RWPE1 (cell line): Measurements from ENCODE around the gene SRGAP1.
"Not testable (repeated sequence)": the region's sequence is repeated elsewhere in the genome, so short reads cannot be mapped to it uniquely, and the experiment has no call there.

ENCODE experiments used
- CTCF ChIA-PET: fragments of 350-600 bp; sonication (Branson Sonifier 250); formaldehyde crosslinking; extraction: SDS; loops from one replicate; lab custom pipeline; 2021; lab: Yijun Ruan, JAX
- POLR2A ChIA-PET: fragments of 400-600 bp; formaldehyde crosslinking; extraction: SDS; loops from one replicate; lab custom pipeline; 2020; ENCODE audit warnings: antibody characterized with exemption; ENCODE audit not compliant: low non-redundant PET; lab: Yijun Ruan, JAX
- DNase-seq: peaks from one replicate; pipeline ENCODE4 v3.0.0; 2012; ENCODE audit warnings: low spot score
- H3K27ac ChIP-seq: fragments of 450-650 bp; 2 replicates; pipeline ENCODE4 v1.5.1; 2017
- CTCF ChIP-seq: fragments of 450-650 bp; conservative IDR thresholded peaks from 2 replicates; pipeline ENCODE4 v1.5.1; 2017; ENCODE audit warnings: low read depth, mild to moderate bottlenecking

Gene SRGAP1

GRCh38 chr12:63869656-63870055, 25.2 kb downstream of the SRGAP1 start:
- no peak for DNase-seq
- POLR2A ChIA-PET = no interaction called here
- CTCF ChIA-PET = no interaction called here
- no peak overlapping the region for H3K27ac ChIP-seq
- no peak for TF ChIP-seq CTCF

GRCh38 chr12:63870838-63871237, 26.3 kb downstream of the SRGAP1 start:
- CTCF ChIA-PET = no interaction called here
- no peak for DNase-seq
- TF ChIP-seq CTCF = no peak
- POLR2A ChIA-PET = no interaction called here
- no peak overlapping the region for H3K27ac ChIP-seq

- no peak for TF ChIP-seq CTCF
- no peak for DNase-seq
- ChIA-PET POLR2A (no interaction called here), CTCF (interaction anchor here (0.6 to 1.1 kb wide), 3 partner anchors 14 to 303 kb away, joined by 3 to 4 read pairs (median 4); no protein-coding TSS in a partner anchor)
- H3K27ac ChIP-seq = no peak overlapping the region
Measured at GRCh38 chr12:63874897-63875480, 30.5 kb downstream of the SRGAP1 start.

GRCh38 chr12:63875703-63876102, 31.2 kb downstream of the SRGAP1 start:
- POLR2A ChIA-PET = no interaction called here
- no peak for TF ChIP-seq CTCF
- DNase-seq = no peak
- no peak overlapping the region for H3K27ac ChIP-seq
- CTCF ChIA-PET = interaction anchor here (0.6 to 1.1 kb wide), 3 partner anchors 13 to 302 kb away, joined by 3 to 4 read pairs (median 4); no protein-coding TSS in a partner anchor

- ChIA-PET POLR2A (no interaction called here), CTCF (no interaction called here)
- TF ChIP-seq CTCF = no peak
- DNase-seq = no peak
- H3K27ac ChIP-seq = no peak overlapping the region
Measured at GRCh38 chr12:63876980-63877379, 32.5 kb downstream of the SRGAP1 start.

- ChIA-PET POLR2A (no interaction called here), CTCF (no interaction called here)
- H3K27ac ChIP-seq = no peak overlapping the region
- DNase-seq = no peak
- no peak for TF ChIP-seq CTCF
Measured at GRCh38 chr12:63877693-63878092, 33.2 kb downstream of the SRGAP1 start.

- DNase-seq, CTCF ChIA-PET, H3K27ac ChIP-seq, POLR2A ChIA-PET: not testable (repeated sequence)
Measured at GRCh38 chr12:63880235-63880634, 35.7 kb downstream of the SRGAP1 start.
